ENCODE measurements around the gene NFIC.

NFIC gene

DNA sequence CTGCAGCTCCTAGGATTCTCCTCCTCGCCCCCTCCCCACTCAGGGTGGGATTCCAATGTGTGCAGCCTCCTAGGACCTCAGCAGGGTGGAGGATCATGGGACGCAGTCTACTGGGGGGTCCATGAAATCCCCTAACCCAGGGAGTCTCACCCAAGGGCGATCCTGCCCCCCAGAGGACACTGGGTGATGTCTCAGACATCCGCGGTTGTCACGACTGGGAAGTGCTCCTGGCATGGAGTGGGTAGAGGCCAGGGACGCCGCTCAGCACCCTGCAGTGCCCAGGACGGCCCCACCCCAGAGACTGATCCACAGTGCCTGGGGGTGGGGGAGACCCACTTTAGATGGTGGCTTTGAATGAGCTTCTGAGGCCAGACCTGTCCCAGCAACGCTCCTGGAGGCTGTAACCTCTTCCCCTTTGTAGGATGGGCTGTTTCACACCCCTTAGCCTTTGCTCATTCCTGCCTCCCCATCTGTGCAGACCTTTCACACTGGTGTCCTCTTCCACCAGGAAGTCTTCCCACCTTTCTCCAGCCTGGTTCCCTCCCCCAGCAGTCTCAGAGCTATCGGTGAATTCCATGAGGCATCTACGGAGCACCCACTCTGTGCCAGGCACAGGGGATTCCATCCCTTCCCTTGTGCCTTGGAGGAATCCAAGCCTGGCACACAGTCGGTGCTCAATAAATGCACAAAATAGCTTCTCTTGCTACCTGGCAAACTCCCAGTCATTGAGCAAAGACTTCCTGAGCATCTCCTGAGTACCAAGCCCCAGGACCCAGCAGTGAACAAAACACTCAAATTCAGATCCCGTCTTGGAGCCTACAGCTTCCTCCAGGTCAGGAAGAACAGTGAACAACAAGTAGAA is 103.5 kb downstream of the NFIC start:
- DNase-seq (ENCODE audit: low spot score) = no peak

- no peak for DNase-seq (ENCODE audit: low spot score)
Observed at GRCh38 chr19:3470500-3471128, 104.2 kb downstream of the NFIC start.

GRCh38 chr19:3471954-3472655 is 105.7 kb downstream of the NFIC start:
- peak; percentile 83 for DNase-seq (ENCODE audit: low spot score)

- DNase-seq (ENCODE audit: low spot score) = no peak
Observed at GRCh38 chr19:3474010-3474409, 107.6 kb downstream of the NFIC start.

DNA sequence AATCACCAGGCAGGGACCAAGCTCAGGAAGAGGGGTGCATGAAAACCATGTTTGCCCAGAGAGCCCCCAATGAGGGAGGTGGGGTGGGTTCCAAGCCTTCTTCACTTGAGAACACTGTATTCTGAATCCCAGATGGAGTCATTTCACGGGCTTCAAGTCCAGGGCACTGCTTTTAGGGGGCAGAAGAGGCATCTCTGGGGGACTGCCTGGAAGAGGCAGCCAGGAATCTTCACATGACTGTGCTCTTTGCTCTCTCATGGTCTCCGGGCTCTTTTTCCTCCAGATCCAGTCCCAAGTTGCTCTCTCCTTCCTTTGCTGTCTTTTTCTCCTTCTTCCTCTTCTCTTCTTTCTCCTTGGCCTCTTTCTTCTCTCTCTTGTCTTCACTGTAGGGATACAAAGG is 108.2 kb downstream of the NFIC start:
- no peak for DNase-seq (ENCODE audit: low spot score)

DNA sequence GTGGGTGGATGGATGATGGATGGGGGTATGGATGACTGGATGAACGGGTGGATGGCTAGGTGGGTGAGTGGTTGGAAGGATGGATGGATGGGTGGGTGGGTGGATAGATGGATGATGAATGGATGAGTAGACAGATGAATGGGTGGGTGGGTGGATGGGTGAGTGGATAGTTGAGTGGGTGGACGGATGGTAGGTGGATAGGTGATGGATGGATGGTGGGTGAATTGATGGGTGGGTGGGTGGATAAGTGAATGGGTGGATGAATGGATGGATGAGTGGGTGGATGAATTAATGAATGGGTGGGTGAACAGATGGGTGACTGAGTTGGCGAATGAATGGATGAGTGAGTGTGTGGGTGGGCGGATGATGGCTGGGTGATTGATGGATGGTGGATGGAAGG is 109.1 kb downstream of the NFIC start:
- no peak for DNase-seq (ENCODE audit: low spot score)

GRCh38 chr19:3476830-3477229 is 110.4 kb downstream of the NFIC start:
- DNase-seq (ENCODE audit: low spot score) = no peak

- no peak for DNase-seq (ENCODE audit: low spot score)
Observed at GRCh38 chr19:3477506-3477905, 111.1 kb downstream of the NFIC start.

DNA sequence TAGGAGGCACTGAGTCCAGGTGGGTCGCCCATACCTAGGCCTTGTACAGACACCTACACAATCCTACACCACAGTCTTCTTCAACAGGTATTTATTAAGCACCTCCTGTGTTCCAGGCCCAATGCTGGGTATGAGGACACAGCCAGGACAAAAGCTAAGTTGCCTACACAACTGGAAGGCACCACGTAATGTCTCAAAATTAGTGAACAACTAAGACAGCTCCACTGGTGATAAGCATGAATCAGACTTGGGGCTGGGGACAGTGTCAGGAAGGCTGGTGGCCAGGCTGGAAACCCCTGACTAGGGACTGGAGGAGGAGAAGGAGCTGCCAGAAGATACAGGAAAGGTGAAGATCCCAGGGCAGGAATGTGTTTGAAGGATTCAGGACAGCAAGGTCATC is 111.6 kb downstream of the NFIC start:
- peak; percentile 20 for DNase-seq (ENCODE audit: low spot score)

DNA sequence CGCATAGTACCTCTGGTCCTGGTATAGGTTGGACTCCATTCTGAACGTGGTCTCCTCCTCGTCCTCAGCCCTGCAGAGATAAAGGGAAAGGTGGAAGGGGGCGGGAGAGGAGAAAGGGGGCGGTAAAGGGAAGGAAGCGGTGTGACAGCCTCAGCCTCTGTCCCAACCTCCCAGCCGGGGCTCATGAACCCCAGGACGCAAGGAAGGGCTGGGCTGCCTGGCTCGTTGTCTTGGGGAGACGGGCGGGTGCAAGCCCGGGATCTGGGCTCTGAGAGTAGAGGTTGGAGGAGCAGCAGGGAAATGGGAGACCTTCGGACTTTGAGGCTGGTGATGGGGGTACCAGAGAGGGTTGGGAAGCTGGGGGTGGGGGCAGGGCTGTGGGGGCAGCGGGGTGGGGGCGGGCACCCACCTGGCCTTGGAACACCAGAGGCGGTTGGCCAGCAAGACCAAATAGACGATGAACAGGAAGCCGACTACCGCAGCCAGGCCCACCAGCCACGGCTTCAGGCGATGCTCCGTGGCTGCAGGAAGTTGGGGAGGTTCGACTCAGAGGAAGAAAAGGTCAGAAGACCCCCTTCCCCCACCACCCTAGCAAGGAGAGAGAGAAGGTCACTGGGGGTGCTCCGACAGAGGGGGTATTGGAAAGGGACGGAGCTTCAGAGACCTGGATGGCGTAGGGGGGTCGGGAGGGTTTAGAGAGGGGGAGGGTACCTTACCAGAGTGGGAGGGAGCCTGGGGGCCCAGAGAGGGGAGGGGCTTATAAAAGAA is 112.2 kb downstream of the NFIC start:
- no peak for DNase-seq (ENCODE audit: low spot score)

GRCh38 chr19:3479177-3479833 is 112.9 kb downstream of the NFIC start:
- peak; percentile 63 for DNase-seq (ENCODE audit: low spot score)

GRCh38 chr19:3479834-3480215 is 113.4 kb downstream of the NFIC start:
- peak; percentile 56 for DNase-seq (ENCODE audit: low spot score)

- no peak for DNase-seq (ENCODE audit: low spot score)
Observed at GRCh38 chr19:3480383-3481091, 114.2 kb downstream of the NFIC start, which contains the start of gene SMIM24. TSS of gene SMIM24 (minus strand) at chr19:3480525. CDS start at chr19:3480463, 62 bp downstream.

- no peak for DNase-seq (ENCODE audit: low spot score)
Observed at GRCh38 chr19:3481241-3482090, 115.1 kb downstream of the NFIC start.

DNA sequence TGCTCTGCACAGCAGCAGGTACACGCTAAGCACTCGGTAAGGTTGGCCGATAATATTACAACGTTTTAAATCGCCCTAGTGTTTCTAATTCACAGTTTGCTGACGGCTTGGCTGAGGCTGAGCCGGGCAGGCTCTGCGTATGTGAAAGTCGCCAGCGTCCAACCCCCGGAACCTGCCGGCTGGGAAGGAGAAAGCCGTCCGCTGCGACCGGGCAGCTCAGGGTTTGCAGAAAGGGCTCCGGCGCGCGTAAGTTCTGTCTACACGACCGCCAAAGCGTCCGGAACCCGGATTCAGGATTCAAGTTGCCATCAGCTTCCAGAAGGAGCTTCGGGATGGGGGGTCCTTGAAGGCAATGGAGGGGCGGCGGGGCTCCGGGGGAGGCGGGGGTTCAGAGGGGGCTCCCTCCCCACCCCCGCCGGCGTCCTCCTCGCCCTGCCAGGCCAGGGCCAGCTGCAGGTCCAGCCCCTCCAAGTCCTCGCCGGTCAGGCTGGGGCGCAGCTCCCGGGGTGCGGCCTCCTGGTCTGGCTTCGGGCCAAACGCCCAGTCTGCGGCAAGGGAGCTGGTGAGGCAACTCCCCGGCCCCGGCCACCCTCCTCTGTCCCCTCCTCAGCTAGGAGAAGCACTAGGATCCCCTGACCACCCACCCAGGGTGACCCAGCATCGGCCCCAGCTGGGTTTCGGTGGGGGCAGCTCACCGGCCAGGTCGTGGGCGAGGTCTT is 116.3 kb downstream of the NFIC start:
- DNase-seq (ENCODE audit: low spot score) = peak; percentile 46

DNA sequence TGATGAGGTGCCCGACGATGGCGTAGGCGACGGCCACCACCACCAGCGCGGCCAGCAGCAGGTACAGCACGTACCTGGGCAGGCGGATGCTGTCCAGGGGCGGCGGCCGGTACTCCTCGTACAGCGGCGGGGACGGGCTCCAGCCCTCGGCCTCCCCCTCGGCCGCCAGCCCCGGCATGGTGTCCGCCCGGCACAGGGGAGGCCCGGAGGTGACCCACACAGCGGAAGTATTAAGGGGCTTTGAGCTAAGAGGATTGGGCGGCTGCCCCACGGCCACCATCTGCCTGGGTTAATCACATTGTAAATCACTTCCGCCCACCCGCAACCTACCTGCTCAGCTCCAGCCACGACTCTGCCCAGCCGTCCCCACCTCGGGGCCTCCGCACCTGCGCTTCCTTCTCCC is 116.8 kb downstream of the NFIC start, which contains the start of gene SMIM44:
Gene SMIM44 (minus strand): TSS at position 216 of the 403 bp plus-strand sequence. CDS start 38 bp downstream, at position 178.
- peak; percentile 58 for DNase-seq (ENCODE audit: low spot score)

DNA sequence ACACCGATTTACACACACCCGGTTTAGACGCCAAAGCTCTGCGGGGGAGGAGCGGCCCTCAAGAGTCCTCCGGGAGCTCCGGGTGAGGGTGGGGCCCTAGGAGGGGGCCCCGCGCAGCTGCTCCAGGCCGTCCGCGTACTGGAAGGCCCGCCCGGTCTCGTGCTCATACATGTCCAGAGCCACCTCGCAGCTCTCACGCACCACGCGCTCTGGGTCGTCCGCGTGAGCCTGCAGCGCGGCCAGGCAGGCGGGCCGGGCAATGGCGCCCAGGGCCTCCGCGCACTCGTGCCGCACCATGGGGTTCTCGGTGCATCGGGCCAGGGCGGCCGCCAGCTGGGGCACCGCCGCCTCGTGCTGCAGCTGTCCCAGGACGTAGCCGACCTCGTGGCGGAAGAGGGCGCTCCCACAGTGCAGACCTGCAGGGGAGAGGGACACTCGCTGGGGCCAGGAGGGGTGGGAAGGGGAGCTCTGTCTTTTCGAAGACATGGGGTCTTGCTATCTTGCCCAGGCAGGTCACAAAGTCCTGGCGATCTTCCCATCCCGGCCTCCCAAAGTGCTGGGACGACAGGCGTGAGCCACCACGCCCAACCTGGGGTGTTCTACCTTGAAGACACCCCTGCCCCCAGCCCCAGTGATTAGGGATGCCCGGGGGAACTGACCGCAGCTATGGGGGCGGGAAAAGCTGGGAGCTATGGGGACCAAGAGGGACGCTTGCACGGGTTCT is 125.2 kb downstream of the NFIC start:
- peak; percentile 25 for DNase-seq (ENCODE audit: low spot score)

DNA sequence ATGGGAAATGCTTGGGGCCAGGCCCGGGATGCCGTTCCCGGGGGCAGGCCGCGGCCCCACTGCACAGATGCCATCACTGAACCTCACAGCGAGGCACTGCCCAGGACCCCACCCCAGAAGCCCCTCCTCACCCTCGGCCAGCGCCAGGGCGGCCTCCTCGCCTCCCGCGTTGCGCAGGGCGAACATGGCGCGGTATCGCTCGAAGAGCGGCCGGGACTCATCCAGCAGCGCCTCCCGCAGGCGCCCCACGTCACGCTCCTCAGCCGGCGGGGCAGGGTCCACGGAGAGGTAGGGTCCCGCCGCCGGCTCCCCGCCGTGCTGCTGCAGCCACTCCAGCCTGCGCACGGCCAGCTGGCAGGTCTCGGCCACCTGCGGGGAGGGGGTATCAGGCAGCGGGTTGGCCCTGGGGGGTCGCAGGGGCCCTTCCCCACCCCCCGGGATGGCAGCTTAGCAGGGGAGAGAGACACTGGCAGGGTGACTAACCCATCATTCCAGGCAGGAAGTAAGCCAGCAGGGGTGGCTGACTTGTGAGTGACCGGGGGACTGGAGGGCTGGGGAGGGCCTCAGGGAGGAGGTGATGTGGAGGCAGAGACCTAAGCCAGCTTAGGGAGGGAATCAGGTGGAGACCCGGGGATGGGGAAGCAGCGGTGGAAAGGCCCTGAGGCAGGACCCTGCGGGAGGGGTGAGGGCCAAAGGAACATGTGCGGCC is 125.9 kb downstream of the NFIC start:
- DNase-seq (ENCODE audit: low spot score) = peak; percentile 25
